Mammary epithelial cell (primary cell): ENCODE data around the gene LHPP.

Experiments used
- CTCF ChIP-seq, 2 donors: IDR thresholded peaks in 1 of 2; conservative IDR thresholded peaks in 1 of 2; 2 replicates each; pipeline ENCODE4 v1.5.1; 2011 to 2012; ENCODE audit warnings: inconsistent platforms in 2 of 2, low read length in 2 of 2, mild to moderate bottlenecking in 2 of 2, control low read depth in 1 of 2, low read depth in 1 of 2; ENCODE audit not compliant: insufficient read depth in 1 of 2; ENCODE audit errors: extremely low read depth in 1 of 2
- EZH2 ChIP-seq: IDR thresholded peaks from 2 replicates; pipeline ENCODE4 v1.6.1; 2012; ENCODE audit warnings: low read length, inconsistent platforms, borderline replicate concordance

GRCh38 chr10:124639206-124639605 lies 177.6 kb downstream of the LHPP start:
- no peak for TF ChIP-seq CTCF (conservative IDR thresholded peaks at IDR 0.05 in 1 of 2, IDR thresholded peaks at IDR 0.05 in 1 of 2; ENCODE audit: extremely low read depth in 1 of 2, insufficient read depth in 1 of 2, low read depth in 1 of 2, low read length in 2 of 2)
- no peak for TF ChIP-seq EZH2
